ENCODE data around the gene FGFR1OP2.

FGFR1OP2 gene

DNA sequence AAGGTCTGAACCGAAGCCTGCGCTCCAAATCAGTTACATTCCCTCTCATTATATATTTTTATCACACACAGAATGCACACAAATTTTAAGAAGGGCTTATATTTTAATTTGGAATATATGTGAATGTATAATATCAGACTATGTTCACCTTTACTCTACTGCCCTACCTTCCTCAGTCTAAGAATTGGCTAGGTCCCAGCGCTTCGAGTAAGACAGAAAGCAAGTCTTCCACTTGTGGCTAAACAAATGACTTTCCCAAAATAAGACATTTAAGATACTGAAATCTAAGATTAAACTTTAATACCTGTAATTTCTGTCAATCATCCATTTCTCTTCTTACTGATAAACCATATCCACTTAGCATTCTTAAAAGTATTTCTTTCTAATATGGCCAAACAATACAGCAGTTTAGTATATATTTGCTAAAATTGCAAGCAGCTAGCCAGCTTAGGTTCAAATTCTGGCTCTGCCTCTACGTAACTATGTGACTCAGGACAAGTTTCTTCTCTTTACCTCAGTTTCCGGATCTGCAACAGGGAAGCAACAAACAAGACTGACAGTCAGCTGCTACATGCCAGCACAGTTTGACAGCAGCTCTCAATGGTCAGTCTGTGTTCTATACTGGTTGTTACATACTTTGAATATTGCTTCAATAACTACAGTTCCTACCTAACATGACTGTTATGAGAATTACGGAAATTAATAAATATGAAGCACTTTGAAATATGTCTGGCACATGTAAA lies 2.5 kb upstream of the FGFR1OP2 start:
- TF ChIP-seq CSDC2 (CRISPR knock-in tag; IDR thresholded peaks at IDR 0.05) = no peak
- TF ChIP-seq, protein P1, sequence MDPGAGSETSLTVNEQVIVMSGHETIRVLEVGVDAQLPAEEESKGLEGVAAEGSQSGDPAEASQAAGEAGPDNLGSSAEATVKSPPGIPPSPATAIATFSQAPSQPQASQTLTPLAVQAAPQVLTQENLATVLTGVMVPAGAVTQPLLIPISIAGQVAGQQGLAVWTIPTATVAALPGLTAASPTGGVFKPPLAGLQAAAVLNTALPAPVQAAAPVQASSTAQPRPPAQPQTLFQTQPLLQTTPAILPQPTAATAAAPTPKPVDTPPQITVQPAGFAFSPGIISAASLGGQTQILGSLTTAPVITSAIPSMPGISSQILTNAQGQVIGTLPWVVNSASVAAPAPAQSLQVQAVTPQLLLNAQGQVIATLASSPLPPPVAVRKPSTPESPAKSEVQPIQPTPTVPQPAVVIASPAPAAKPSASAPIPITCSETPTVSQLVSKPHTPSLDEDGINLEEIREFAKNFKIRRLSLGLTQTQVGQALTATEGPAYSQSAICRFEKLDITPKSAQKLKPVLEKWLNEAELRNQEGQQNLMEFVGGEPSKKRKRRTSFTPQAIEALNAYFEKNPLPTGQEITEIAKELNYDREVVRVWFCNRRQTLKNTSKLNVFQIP (CRISPR knock-in tag; IDR thresholded peaks at IDR 0.05; ENCODE audit: borderline replicate concordance, low read depth) = no peak
- TF ChIP-seq GLIS3 (CRISPR knock-in tag; IDR thresholded peaks at IDR 0.05) = no peak
- no peak for TF ChIP-seq ZFP30 (CRISPR knock-in tag; IDR thresholded peaks at IDR 0.05)
- TF ChIP-seq, protein P2, sequence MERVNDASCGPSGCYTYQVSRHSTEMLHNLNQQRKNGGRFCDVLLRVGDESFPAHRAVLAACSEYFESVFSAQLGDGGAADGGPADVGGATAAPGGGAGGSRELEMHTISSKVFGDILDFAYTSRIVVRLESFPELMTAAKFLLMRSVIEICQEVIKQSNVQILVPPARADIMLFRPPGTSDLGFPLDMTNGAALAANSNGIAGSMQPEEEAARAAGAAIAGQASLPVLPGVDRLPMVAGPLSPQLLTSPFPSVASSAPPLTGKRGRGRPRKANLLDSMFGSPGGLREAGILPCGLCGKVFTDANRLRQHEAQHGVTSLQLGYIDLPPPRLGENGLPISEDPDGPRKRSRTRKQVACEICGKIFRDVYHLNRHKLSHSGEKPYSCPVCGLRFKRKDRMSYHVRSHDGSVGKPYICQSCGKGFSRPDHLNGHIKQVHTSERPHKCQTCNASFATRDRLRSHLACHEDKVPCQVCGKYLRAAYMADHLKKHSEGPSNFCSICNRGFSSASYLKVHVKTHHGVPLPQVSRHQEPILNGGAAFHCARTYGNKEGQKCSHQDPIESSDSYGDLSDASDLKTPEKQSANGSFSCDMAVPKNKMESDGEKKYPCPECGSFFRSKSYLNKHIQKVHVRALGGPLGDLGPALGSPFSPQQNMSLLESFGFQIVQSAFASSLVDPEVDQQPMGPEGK (CRISPR knock-in tag; IDR thresholded peaks at IDR 0.05; ENCODE audit: borderline replicate concordance) = no peak
- no peak for TF ChIP-seq BACH2 (CRISPR knock-in tag; IDR thresholded peaks at IDR 0.05; ENCODE audit: borderline replicate concordance)
- TF ChIP-seq ISL1 (CRISPR knock-in tag; IDR thresholded peaks at IDR 0.05) = no peak
- TF ChIP-seq ZNF8 (CRISPR knock-in tag; IDR thresholded peaks at IDR 0.05) = no peak
- TF ChIP-seq SNAI2 (CRISPR knock-in tag; IDR thresholded peaks at IDR 0.05) = no peak
- TF ChIP-seq TCF4 (CRISPR knock-in tag; IDR thresholded peaks at IDR 0.05; ENCODE audit: borderline replicate concordance) = no peak
- no peak for TF ChIP-seq ARNTL (CRISPR knock-in tag; IDR thresholded peaks at IDR 0.05; ENCODE audit: borderline replicate concordance, low read depth)
- TF ChIP-seq ZC3H10 (CRISPR knock-in tag; IDR thresholded peaks at IDR 0.05) = no peak
- TF ChIP-seq TOX (CRISPR knock-in tag; IDR thresholded peaks at IDR 0.05; ENCODE audit: borderline replicate concordance) = no peak
- TF ChIP-seq ZFP3 (CRISPR knock-in tag; IDR thresholded peaks at IDR 0.05) = no peak
- TF ChIP-seq, protein P3, sequence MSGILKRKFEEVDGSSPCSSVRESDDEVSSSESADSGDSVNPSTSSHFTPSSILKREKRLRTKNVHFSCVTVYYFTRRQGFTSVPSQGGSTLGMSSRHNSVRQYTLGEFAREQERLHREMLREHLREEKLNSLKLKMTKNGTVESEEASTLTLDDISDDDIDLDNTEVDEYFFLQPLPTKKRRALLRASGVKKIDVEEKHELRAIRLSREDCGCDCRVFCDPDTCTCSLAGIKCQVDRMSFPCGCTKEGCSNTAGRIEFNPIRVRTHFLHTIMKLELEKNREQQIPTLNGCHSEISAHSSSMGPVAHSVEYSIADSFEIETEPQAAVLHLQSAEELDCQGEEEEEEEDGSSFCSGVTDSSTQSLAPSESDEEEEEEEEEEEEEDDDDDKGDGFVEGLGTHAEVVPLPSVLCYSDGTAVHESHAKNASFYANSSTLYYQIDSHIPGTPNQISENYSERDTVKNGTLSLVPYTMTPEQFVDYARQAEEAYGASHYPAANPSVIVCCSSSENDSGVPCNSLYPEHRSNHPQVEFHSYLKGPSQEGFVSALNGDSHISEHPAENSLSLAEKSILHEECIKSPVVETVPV (CRISPR knock-in tag; IDR thresholded peaks at IDR 0.05) = no peak
- no peak for ATAC-seq

DNA sequence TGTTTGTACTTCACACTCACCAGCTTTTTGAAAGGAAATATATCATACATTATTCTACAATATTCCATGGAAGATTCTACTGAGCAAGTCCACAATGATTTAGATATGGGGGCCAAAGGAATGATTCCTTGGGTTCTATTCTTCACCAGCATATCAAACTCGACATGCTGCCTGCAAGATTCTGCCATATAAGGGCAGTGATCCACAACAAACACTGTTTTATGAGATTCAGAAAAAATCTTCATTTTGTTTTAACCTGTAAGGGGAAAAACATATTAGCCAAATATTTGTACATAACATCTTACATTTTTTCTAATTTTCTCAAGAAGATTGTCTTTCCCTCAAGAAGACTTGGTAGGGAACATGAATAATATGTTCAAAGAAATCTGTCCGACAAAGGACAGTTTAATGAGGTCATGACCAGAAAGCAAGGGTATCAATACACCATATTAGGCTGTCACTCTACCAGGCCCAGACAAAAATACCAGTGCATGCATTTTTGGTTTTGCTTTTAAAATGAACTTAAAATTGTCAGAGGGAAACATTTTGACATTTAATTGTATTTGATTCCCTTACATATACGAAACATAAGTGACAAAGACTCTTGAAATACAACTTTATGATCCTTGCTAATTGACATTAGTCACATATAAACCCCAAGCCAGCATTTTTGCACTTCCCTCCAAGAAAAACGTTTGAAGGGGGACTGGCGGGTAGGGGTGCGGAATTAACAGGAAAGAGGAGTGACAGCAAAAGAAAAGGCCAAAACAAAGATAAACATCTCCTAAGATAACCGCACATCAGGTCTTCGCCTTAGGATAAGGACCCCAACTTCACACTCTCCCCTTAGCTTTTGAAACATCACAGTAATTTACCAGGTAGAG lies 1.5 kb upstream of the FGFR1OP2 start:
- TF ChIP-seq TCF4 (CRISPR knock-in tag; IDR thresholded peaks at IDR 0.05; ENCODE audit: borderline replicate concordance) = no peak
- no peak for TF ChIP-seq ESRRG (CRISPR knock-in tag; IDR thresholded peaks at IDR 0.05)
- no peak for TF ChIP-seq TOX (CRISPR knock-in tag; IDR thresholded peaks at IDR 0.05; ENCODE audit: borderline replicate concordance)
- no peak for TF ChIP-seq ISL1 (CRISPR knock-in tag; IDR thresholded peaks at IDR 0.05)
- no peak for TF ChIP-seq ZFP3 (CRISPR knock-in tag; IDR thresholded peaks at IDR 0.05)
- TF ChIP-seq ZC3H10 (CRISPR knock-in tag; IDR thresholded peaks at IDR 0.05) = no peak
- TF ChIP-seq CSDC2 (CRISPR knock-in tag; IDR thresholded peaks at IDR 0.05) = no peak
- TF ChIP-seq RARB (CRISPR knock-in tag; IDR thresholded peaks at IDR 0.05) = no peak
- TF ChIP-seq SNAI2 (CRISPR knock-in tag; IDR thresholded peaks at IDR 0.05) = no peak
- no peak for TF ChIP-seq OSR1 (CRISPR knock-in tag; IDR thresholded peaks at IDR 0.05)
- no peak for TF ChIP-seq ARNTL (CRISPR knock-in tag; IDR thresholded peaks at IDR 0.05; ENCODE audit: borderline replicate concordance, low read depth)
- no peak for TF ChIP-seq GLIS3 (CRISPR knock-in tag; IDR thresholded peaks at IDR 0.05)
- TF ChIP-seq ZFP30 (CRISPR knock-in tag; IDR thresholded peaks at IDR 0.05) = no peak
- TF ChIP-seq, protein P2 (CRISPR knock-in tag; IDR thresholded peaks at IDR 0.05; ENCODE audit: borderline replicate concordance) = no peak
- no peak for TF ChIP-seq ZNF565 (CRISPR knock-in tag; conservative IDR thresholded peaks at IDR 0.05; ENCODE audit: low read depth)
- TF ChIP-seq BACH2 (CRISPR knock-in tag; IDR thresholded peaks at IDR 0.05; ENCODE audit: borderline replicate concordance) = no peak
- TF ChIP-seq, protein P4, sequence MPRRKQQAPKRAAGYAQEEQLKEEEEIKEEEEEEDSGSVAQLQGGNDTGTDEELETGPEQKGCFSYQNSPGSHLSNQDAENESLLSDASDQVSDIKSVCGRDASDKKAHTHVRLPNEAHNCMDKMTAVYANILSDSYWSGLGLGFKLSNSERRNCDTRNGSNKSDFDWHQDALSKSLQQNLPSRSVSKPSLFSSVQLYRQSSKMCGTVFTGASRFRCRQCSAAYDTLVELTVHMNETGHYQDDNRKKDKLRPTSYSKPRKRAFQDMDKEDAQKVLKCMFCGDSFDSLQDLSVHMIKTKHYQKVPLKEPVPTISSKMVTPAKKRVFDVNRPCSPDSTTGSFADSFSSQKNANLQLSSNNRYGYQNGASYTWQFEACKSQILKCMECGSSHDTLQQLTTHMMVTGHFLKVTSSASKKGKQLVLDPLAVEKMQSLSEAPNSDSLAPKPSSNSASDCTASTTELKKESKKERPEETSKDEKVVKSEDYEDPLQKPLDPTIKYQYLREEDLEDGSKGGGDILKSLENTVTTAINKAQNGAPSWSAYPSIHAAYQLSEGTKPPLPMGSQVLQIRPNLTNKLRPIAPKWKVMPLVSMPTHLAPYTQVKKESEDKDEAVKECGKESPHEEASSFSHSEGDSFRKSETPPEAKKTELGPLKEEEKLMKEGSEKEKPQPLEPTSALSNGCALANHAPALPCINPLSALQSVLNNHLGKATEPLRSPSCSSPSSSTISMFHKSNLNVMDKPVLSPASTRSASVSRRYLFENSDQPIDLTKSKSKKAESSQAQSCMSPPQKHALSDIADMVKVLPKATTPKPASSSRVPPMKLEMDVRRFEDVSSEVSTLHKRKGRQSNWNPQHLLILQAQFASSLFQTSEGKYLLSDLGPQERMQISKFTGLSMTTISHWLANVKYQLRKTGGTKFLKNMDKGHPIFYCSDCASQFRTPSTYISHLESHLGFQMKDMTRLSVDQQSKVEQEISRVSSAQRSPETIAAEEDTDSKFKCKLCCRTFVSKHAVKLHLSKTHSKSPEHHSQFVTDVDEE (CRISPR knock-in tag; IDR thresholded peaks at IDR 0.05) = no peak
- ATAC-seq = no peak

All from SK-N-SH treated with all-trans-retinoic acid at 6 μM for 48 hours (cell line).